T-helper 2 cell treated with Interferon-gamma antibody and Interleukin-4, amounts not matched to agents 5 μg/mL and 100 μg/mL, for 36 hours (primary cell): ENCODE results near the gene NKX1-1.
"Not testable (repeated sequence)": the region's sequence is repeated elsewhere in the genome, so short reads cannot be mapped to it uniquely, and the experiment has no call there.

ENCODE experiments used
- DNase-seq: peaks from one replicate; pipeline ENCODE4 v3.0.0; 2021; ENCODE audit warnings: low spot score
- H3K27ac Mint-ChIP-seq: one replicate; pipeline ENCODE4 v1.8.0; 2021; ENCODE audit warnings: mild to moderate bottlenecking, mixed read lengths
- H3K27me3 Mint-ChIP-seq: one replicate; pipeline ENCODE4 v1.8.0; 2021; ENCODE audit warnings: low read depth, mixed read lengths
- H3K36me3 Mint-ChIP-seq: one replicate; pipeline ENCODE4 v1.8.0; 2021; ENCODE audit warnings: low read depth, mixed read lengths
- H3K4me1 Mint-ChIP-seq: one replicate; pipeline ENCODE4 v1.8.0; 2021; ENCODE audit warnings: low read depth, mixed read lengths
- H3K4me3 Mint-ChIP-seq: one replicate; pipeline ENCODE4 v1.8.0; 2022; ENCODE audit warnings: mild to moderate bottlenecking, moderate library complexity, mixed read lengths
- H3K9me3 Mint-ChIP-seq: one replicate; pipeline ENCODE4 v1.8.0; 2021; ENCODE audit warnings: mixed read lengths

Gene NKX1-1

GRCh38 chr4:1443688-1444172 lies 37.5 kb upstream of the NKX1-1 start:
- H3K27me3 Mint-ChIP-seq, DNase-seq, H3K4me3 Mint-ChIP-seq, H3K36me3 Mint-ChIP-seq, H3K4me1 Mint-ChIP-seq, H3K27ac Mint-ChIP-seq, H3K9me3 Mint-ChIP-seq: not testable (repeated sequence)

GRCh38 chr4:1427010-1427409 lies 20.8 kb upstream of the NKX1-1 start:
- H3K4me3 Mint-ChIP-seq = no peak overlapping the region
- no peaks in the 10 kb centered on the region for H3K36me3 Mint-ChIP-seq
- H3K27me3 Mint-ChIP-seq = peaks cover 1% of the 10 kb centered on the region
- H3K27ac Mint-ChIP-seq = no peak overlapping the region
- no peak for DNase-seq
- H3K9me3 Mint-ChIP-seq = no peaks in the 10 kb centered on the region
- H3K4me1 Mint-ChIP-seq = no peaks in the 10 kb centered on the region

GRCh38 chr4:1421657-1422056 lies 15.4 kb upstream of the NKX1-1 start:
- Mint-ChIP-seq H3K36me3 (no peaks in the 10 kb centered on the region), H3K4me1 (no peaks in the 10 kb centered on the region), H3K27ac (no peak overlapping the region), H3K4me3 (no peak overlapping the region), H3K9me3 (no peaks in the 10 kb centered on the region), H3K27me3 (peaks cover 1% of the 10 kb centered on the region)
- no peak for DNase-seq

GRCh38 chr4:1419708-1420107 lies 13.5 kb upstream of the NKX1-1 start:
- Mint-ChIP-seq H3K36me3 (no peaks in the 10 kb centered on the region), H3K4me3 (no peak overlapping the region), H3K4me1 (no peaks in the 10 kb centered on the region), H3K27ac (no peak overlapping the region), H3K9me3 (no peaks in the 10 kb centered on the region), H3K27me3 (peaks cover 6% of the 10 kb centered on the region)
- DNase-seq = no peak

GRCh38 chr4:1418494-1419285 lies 12.4 kb upstream of the NKX1-1 start:
- no peaks in the 10 kb centered on the region for H3K9me3 Mint-ChIP-seq
- H3K4me3 Mint-ChIP-seq = no peak overlapping the region
- peaks cover 6% of the 10 kb centered on the region for H3K27me3 Mint-ChIP-seq
- no peak for DNase-seq
- H3K4me1 Mint-ChIP-seq = no peaks in the 10 kb centered on the region
- H3K36me3 Mint-ChIP-seq = no peaks in the 10 kb centered on the region
- H3K27ac Mint-ChIP-seq = no peak overlapping the region

- no peak for DNase-seq
- Mint-ChIP-seq H3K9me3 (no peaks in the 10 kb centered on the region), H3K4me1 (no peaks in the 10 kb centered on the region), H3K36me3 (no peaks in the 10 kb centered on the region), H3K27ac (no peak overlapping the region), H3K4me3 (no peak overlapping the region), H3K27me3 (peaks cover 8% of the 10 kb centered on the region)
Observed at GRCh38 chr4:1417522-1418390, 11.5 kb upstream of the NKX1-1 start.

- Mint-ChIP-seq H3K36me3 (no peaks in the 10 kb centered on the region), H3K9me3 (no peaks in the 10 kb centered on the region), H3K27me3 (peaks cover 6% of the 10 kb centered on the region), H3K4me1 (no peaks in the 10 kb centered on the region), H3K4me3 (no peak overlapping the region), H3K27ac (no peak overlapping the region)
- DNase-seq = no peak
Observed at GRCh38 chr4:1416948-1417260, 10.7 kb upstream of the NKX1-1 start.

- no peak overlapping the region for H3K4me3 Mint-ChIP-seq
- no peaks in the 10 kb centered on the region for H3K9me3 Mint-ChIP-seq
- H3K36me3 Mint-ChIP-seq = no peaks in the 10 kb centered on the region
- H3K27me3 Mint-ChIP-seq = peaks cover 6% of the 10 kb centered on the region
- H3K27ac Mint-ChIP-seq = no peak overlapping the region
- no peaks in the 10 kb centered on the region for H3K4me1 Mint-ChIP-seq
- no peak for DNase-seq
Observed at GRCh38 chr4:1416051-1416947, 10.1 kb upstream of the NKX1-1 start.

- H3K9me3 Mint-ChIP-seq = no peaks in the 10 kb centered on the region
- H3K27ac Mint-ChIP-seq = no peak overlapping the region
- no peak overlapping the region for H3K4me3 Mint-ChIP-seq
- peaks cover 6% of the 10 kb centered on the region for H3K27me3 Mint-ChIP-seq
- DNase-seq = no peak
- no peaks in the 10 kb centered on the region for H3K4me1 Mint-ChIP-seq
- H3K36me3 Mint-ChIP-seq = no peaks in the 10 kb centered on the region
Observed at GRCh38 chr4:1415681-1415981, 9.4 kb upstream of the NKX1-1 start.

GRCh38 chr4:1414831-1415680 lies 8.8 kb upstream of the NKX1-1 start:
- no peak overlapping the region for H3K27ac Mint-ChIP-seq
- no peaks in the 10 kb centered on the region for H3K36me3 Mint-ChIP-seq
- H3K9me3 Mint-ChIP-seq = no peaks in the 10 kb centered on the region
- no peak for DNase-seq
- no peak overlapping the region for H3K4me3 Mint-ChIP-seq
- H3K4me1 Mint-ChIP-seq = no peaks in the 10 kb centered on the region
- peaks cover 6% of the 10 kb centered on the region for H3K27me3 Mint-ChIP-seq

GRCh38 chr4:1413687-1414479 lies 7.6 kb upstream of the NKX1-1 start:
- DNase-seq = no peak
- Mint-ChIP-seq H3K27ac (no peak overlapping the region), H3K36me3 (no peaks in the 10 kb centered on the region), H3K4me3 (no peak overlapping the region), H3K9me3 (no peaks in the 10 kb centered on the region), H3K27me3 (peaks cover 12% of the 10 kb centered on the region), H3K4me1 (no peaks in the 10 kb centered on the region)

GRCh38 chr4:1413204-1413663 lies 7.0 kb upstream of the NKX1-1 start:
- Mint-ChIP-seq H3K27ac (no peak overlapping the region), H3K4me3 (no peak overlapping the region), H3K27me3 (peaks cover 18% of the 10 kb centered on the region), H3K9me3 (no peaks in the 10 kb centered on the region), H3K4me1 (no peaks in the 10 kb centered on the region), H3K36me3 (no peaks in the 10 kb centered on the region)
- no peak for DNase-seq
